ENCODE data around the gene CIITA.
A peak's percentile ranks its signal among the peaks of the same experiment; 100 is the strongest.

The CIITA gene

DNA sequence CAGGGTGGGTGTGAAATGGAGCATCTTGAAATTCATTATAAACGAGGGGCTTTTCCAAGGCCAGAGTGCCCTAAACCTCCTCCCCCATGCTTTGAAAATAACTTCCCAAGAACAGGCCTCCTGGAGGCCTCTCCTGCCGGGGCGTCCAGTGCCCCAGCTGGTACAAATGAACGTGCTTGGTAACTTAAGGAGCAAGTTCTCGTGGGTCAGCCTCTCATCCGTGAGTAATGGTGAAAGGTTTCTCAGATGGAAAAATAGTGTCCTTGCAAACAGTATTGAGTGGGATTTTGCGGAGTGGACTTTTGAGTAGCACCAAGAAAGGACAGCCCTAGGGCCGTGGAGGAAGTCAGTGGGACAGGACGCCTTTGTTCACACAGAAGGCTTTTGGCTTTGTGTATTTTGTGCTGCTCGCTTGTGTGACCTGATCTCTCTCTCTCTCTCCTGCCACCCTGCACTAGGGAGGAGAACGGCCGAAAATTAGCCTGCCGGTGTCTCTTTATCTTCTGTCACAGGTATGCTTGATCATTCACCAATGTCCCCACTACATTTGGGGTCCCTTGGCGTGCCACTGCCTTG, 102.0 kb downstream of the CIITA start:
- DNase-seq (ENCODE audit: low read depth) = no peak

DNA sequence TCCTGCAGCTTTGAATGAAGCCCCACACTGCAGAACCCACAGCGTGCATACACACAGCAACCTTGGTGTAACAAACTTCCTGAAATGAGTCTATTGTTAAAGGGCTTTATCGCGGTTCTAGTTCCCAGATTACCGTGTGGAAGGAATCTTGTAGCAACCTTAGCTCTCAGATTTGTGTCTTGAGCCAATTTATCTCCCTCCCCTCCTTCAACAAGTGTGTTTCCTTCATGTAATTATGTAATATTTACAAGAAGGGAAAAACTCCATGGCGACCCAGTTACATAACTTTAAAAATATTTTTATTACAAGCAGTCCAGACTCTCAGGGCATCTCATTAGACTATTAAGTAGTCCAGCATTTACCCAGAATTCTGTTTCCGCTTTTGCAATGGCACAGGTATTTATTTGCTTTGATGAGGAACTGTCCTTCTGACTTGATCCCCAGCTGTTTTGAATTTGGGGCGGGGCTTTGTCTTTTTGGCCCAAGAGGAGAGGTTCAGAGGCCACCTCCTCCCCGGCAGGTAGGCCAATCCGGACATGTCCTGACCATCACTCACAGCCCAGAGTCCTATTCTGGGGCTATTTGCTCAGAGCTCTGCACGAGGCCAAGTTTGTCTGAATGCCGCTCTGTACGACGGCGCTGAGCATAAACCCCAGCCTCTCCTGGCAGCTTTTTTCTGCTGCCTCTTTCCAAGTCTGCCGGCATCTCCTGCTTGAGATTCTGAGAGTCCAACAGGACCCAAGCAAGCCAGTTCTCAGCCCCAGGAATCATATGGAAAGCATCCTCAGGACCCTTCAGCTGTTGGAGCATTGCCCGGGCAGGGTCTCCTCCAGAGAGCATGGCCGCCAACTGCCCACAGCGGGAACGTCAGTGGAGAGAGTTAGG, 103.0 kb downstream of the CIITA start:
- no peak for DNase-seq (ENCODE audit: low read depth)

DNA sequence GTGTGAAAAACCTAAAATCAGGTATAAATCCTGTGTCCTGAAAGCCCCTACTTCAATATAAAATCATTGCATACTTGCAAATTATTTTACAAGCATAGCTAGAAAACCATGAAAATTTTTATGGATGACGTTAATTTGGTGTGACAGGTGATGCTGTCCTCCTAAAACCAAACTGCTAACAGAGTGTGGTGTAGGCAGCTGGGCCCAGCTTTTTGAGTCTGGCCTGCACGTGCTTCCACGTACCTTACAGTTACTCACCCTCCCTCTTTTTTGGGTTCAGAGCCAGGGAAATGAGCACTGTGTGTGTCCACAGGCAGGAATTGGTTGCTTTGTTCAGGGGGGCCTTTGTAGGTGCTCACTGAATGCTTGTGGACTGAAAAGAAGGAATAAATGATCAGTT, 103.8 kb downstream of the CIITA start:
- DNase-seq (ENCODE audit: low read depth) = no peak

GRCh38 chr16:10981697-10982216, 104.8 kb downstream of the CIITA start:
- DNase-seq (ENCODE audit: low read depth) = peak; percentile 21

DNA sequence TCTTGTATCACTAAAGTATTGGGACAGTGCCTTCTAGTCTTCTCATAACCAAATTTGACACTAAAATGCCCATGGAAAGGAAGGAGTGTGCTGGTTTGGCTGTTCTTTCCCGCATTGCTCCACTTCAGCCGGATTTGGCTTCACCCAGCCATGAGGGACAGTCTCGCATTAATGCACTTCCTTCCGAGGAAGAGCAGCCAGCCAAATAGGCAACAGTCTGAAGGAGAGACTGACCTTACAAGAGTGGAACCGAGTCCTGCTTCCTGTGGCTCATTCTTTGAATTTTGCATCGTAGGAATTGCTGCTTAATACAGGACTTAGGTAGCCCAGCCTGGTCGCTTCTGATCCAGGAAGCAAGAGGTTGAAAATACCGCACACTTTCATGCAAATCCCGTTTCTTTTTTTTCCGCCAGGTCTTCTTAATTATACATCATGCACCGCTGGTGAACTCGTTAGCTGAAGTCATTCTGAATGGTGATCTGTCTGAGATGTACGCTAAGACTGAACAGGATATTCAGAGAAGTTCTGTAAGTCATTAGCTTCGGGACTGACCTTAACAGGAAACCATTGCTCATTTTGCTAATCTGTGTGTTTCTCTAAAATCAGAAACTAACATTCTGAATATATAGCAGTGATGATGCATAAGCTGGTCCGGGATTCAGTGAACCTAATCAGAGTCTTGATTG, 105.6 kb downstream of the CIITA start:
- no peak for DNase-seq (ENCODE audit: low read depth)

DNA sequence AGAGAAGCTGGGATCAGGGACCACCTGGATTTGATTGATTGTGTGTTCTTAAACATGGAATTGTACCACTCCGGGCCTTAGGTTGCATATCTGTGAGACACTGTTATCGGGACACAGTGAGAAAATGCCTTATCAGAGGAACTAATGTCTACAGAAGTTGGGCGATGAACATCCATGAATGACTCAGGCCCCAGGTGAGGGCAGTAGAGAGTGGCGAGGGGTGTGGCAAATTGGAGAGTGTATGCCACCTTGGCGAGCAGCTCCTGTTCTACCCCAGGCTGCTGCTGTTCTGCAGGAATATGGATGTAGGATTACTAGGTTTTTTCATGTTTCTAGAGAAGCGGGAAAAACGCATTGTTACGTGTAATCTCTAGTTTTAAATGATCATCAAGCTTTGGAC, 106.2 kb downstream of the CIITA start:
- no peak for DNase-seq (ENCODE audit: low read depth)

- DNase-seq (ENCODE audit: low read depth) = no peak
These were observed 107.5 kb downstream of the CIITA start for GRCh38 chr16:10984509-10984908.
